Calu3 (cell line): ENCODE results near the gene NKAPD1. TPM values are rescaled to one million over a fixed set of nuclear protein-coding genes. Genes with fewer than 3 reads are reported as not detected.
"Not testable (repeated sequence)": the region's sequence is repeated elsewhere in the genome, so short reads cannot be mapped to it uniquely, and the experiment has no call there.

Source experiments
- BruUV-seq: library from RNA; stranded (reverse); fragments of 400-500 nt; replicated peaks from 2 replicates; lab custom pipeline; 2021; lab: Mats Ljungman, UMichigan
- CTCF ChIA-PET: fragments of 300-600 bp; sonication (Branson Sonifier 250); formaldehyde crosslinking; loops from one replicate; lab custom pipeline; 2022; ENCODE audit warnings: antibody characterized with exemption; lab: Charles Lee
- DNase-seq: peaks from one replicate; pipeline ENCODE4 v3.0.0; 2022
- H3K27ac Mint-ChIP-seq: one replicate; pipeline ENCODE4 v1.8.0; 2022; ENCODE audit warnings: mixed read lengths; ENCODE audit not compliant: unreplicated experiment
- H3K27me3 Mint-ChIP-seq: one replicate; pipeline ENCODE4 v1.8.0; 2022; ENCODE audit warnings: mixed read lengths; ENCODE audit not compliant: unreplicated experiment
- H3K36me3 Mint-ChIP-seq: one replicate; pipeline ENCODE4 v1.8.0; 2022; ENCODE audit warnings: mild to moderate bottlenecking, moderate library complexity, mixed read lengths; ENCODE audit not compliant: insufficient read depth, unreplicated experiment
- H3K4me1 Mint-ChIP-seq: one replicate; pipeline ENCODE4 v1.8.0; 2022; ENCODE audit warnings: mild to moderate bottlenecking, low read depth, mixed read lengths; ENCODE audit not compliant: unreplicated experiment
- H3K4me3 Mint-ChIP-seq: one replicate; pipeline ENCODE4 v1.8.0; 2022; ENCODE audit warnings: mild to moderate bottlenecking, low read depth, moderate library complexity, mixed read lengths; ENCODE audit not compliant: unreplicated experiment
- H3K9me3 Mint-ChIP-seq: one replicate; pipeline ENCODE4 v1.8.0; 2022; ENCODE audit warnings: low read depth, mixed read lengths; ENCODE audit not compliant: unreplicated experiment
- intact Hi-C: fragments of 100-400 bp; cut with micrococcal nuclease; formaldehyde crosslinking; loops from one replicate; pipeline ENCODE4 v1.10.0; 2022; ENCODE audit not compliant: unreplicated experiment
- total RNA-seq: library from RNA; stranded (reverse); gene quantifications from 2 replicates; pipeline ENCODE4 v1.2.3, GENCODE V29; 2022
- TF ChIP-seq, protein P1 (sequence below): fragments of 200-600 bp; IDR thresholded peaks from one replicate; pipeline ENCODE4 v1.8.0; 2022; ENCODE audit warnings: antibody characterized with exemption; ENCODE audit not compliant: unreplicated experiment

The NKAPD1 gene
- total RNA-seq, 1 experiment from 2014 or later, result 14.7 TPM

DNA sequence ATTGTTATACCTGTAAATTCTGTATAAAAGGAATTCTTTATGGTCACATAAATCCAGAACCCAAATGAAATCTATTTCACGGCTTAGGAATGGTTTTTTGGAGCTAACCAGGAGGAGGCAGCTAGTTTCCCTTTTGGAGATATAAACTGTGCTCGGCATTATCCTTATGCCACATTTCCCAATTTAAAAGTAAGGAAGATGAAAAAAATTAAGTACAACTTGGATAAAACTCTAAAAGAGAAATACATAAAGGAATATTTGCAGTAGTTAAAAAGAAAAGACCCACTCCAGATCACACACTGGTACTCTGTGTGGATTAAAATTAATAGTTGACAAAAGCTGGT lies 31.2 kb upstream of the NKAPD1 start:
- Mint-ChIP-seq H3K4me1 (peaks cover 11% of the 10 kb centered on the region), H3K27me3 (no peaks in the 10 kb centered on the region), H3K27ac (no peak overlapping the region), H3K36me3 (peaks cover 24% of the 10 kb centered on the region), H3K4me3 (no peak overlapping the region), H3K9me3 (no peaks in the 10 kb centered on the region)
- CTCF ChIA-PET, result no interaction called here
- BruUV-seq, result no TSS peak
- TF ChIP-seq, protein P1, sequence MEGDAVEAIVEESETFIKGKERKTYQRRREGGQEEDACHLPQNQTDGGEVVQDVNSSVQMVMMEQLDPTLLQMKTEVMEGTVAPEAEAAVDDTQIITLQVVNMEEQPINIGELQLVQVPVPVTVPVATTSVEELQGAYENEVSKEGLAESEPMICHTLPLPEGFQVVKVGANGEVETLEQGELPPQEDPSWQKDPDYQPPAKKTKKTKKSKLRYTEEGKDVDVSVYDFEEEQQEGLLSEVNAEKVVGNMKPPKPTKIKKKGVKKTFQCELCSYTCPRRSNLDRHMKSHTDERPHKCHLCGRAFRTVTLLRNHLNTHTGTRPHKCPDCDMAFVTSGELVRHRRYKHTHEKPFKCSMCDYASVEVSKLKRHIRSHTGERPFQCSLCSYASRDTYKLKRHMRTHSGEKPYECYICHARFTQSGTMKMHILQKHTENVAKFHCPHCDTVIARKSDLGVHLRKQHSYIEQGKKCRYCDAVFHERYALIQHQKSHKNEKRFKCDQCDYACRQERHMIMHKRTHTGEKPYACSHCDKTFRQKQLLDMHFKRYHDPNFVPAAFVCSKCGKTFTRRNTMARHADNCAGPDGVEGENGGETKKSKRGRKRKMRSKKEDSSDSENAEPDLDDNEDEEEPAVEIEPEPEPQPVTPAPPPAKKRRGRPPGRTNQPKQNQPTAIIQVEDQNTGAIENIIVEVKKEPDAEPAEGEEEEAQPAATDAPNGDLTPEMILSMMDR, result no peak
- intact Hi-C loops, result no loop called here
- DNase-seq, result no peak

DNA sequence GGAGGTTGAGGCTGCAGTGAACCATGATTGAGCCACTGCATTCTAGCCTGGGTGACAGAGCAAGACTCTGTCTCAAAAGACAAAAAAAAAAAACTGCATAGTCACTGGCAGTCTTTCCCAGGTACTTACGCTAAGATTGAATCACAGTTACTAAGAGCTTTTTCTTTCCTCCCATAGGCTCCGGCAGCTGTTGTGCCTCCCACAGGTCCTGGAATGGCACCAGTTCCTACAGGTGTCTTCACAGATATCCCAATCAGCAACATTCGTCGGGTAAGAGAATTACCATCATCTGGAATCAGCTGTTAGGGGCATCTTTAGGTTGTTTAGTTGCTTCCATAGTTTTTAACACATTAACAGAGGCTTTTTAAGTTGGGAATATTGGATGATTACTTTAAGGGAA lies 29.1 kb upstream of the NKAPD1 start:
- H3K27ac Mint-ChIP-seq, result no peak overlapping the region
- BruUV-seq, result no TSS peak
- CTCF ChIA-PET, result no interaction called here
- no peaks in the 10 kb centered on the region for H3K27me3 Mint-ChIP-seq
- H3K4me1 Mint-ChIP-seq, result peaks cover 11% of the 10 kb centered on the region
- intact Hi-C loops, result no loop called here
- TF ChIP-seq, protein P1, result no peak
- H3K9me3 Mint-ChIP-seq, result no peaks in the 10 kb centered on the region
- DNase-seq, result no peak
- H3K36me3 Mint-ChIP-seq, result peaks cover 27% of the 10 kb centered on the region
- H3K4me3 Mint-ChIP-seq, result no peak overlapping the region

DNA sequence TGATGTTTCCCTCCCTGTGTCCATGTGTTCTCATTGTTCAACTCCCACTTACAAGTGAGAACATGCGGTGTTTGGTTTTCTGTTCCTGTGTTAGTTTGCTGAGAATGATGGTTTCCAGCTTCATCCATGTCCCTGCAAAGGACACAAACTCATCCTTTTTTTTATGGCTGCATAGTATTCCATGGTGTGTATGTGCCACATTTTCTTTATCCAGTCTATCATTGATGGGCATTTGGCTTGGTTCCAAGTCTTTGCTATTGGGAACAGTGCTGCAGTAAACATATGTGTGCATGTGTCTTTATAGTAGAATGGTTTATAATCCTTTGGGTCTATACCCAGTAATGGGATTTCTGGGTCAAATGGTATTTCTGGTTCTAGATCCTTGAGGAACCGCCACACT lies 27.5 kb upstream of the NKAPD1 start:
- H3K27me3 Mint-ChIP-seq, H3K4me3 Mint-ChIP-seq, H3K27ac Mint-ChIP-seq, BruUV-seq, H3K9me3 Mint-ChIP-seq, DNase-seq, CTCF ChIA-PET, intact Hi-C loops: not testable (repeated sequence)
- H3K4me1 Mint-ChIP-seq, result peaks cover 11% of the 10 kb centered on the region
- peaks cover 40% of the 10 kb centered on the region for H3K36me3 Mint-ChIP-seq

DNA sequence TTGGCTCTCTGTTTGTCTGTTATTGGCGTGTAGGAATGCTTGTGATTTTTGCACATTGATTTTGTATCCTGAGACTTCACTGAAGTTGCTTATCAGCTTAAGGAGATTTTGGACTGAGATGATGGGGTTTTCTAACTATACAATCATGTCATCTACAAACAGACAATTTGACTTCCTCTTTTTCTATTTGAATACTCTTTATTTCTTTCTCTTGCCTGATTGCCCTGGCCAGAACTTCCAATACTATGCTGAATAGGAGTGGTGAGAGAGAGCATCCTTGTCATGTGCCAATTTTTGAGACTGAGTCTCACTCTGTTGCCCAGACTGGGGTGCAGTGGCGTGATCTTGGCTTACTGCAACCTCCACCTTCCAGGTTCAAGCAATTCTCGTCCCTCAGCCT lies 25.8 kb upstream of the NKAPD1 start:
- intact Hi-C loops, result not testable (repeated sequence)

DNA sequence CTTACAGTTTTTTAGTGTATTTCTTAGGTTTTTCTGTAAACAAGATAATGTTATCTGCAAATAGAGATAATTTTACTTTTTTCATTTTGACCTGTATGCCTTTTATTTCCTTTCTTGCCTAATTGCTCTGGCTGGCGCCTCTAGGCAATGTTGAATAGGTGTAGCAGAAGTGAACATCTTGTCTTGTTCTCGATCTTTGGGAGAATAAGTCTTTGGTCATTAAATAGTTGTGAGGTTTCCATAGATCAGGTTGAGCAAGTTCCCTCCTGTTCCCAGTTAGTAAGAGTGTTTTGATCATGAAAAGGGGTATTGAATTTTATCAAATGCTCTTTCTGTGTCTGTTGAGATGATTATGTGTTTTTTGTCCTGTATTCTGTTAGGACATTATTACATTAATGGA lies 24.3 kb upstream of the NKAPD1 start:
- DNase-seq, result no peak
- TF ChIP-seq, protein P1, result no peak
- no peaks in the 10 kb centered on the region for H3K4me1 Mint-ChIP-seq

More for the DNA sequence above, 25.8 kb upstream of the NKAPD1 start:
- BruUV-seq, H3K27me3 Mint-ChIP-seq, H3K4me1 Mint-ChIP-seq, H3K9me3 Mint-ChIP-seq, DNase-seq, H3K27ac Mint-ChIP-seq, H3K4me3 Mint-ChIP-seq: not testable (repeated sequence)
- H3K36me3 Mint-ChIP-seq, result peaks cover 39% of the 10 kb centered on the region
- CTCF ChIA-PET, result interaction anchor here (0.7 to 1.0 kb wide), 2 partner anchors 10 to 222 kb away, joined by 6 to 7 read pairs; no protein-coding TSS in a partner anchor

More for the DNA sequence above, 24.3 kb upstream of the NKAPD1 start:
- CTCF ChIA-PET, result no interaction called here
- H3K4me3 Mint-ChIP-seq, result no peak overlapping the region
- intact Hi-C loops, result no loop called here
- H3K27me3 Mint-ChIP-seq, result no peaks in the 10 kb centered on the region
- peaks cover 36% of the 10 kb centered on the region for H3K36me3 Mint-ChIP-seq
- H3K27ac Mint-ChIP-seq, result no peak overlapping the region
- no peaks in the 10 kb centered on the region for H3K9me3 Mint-ChIP-seq
- BruUV-seq, result no TSS peak
